ENCODE measurements around the gene CD63. TPM values are rescaled to one million over a fixed set of nuclear protein-coding genes. Genes with fewer than 3 reads are reported as not detected.

CD63 gene
- total RNA-seq, 1 experiment from 2014 or later: 879 TPM

- Histone ChIP-seq H3K4me1 (ENCODE audit: control insufficient read depth, insufficient read depth, low read length) (no peaks in the 10 kb centered on the region), H3K27ac (ENCODE audit: low read length) (no peak overlapping the region), H3K27me3 (ENCODE audit: control insufficient read depth, insufficient read depth, low read length) (no peaks in the 10 kb centered on the region), H3K36me3 (ENCODE audit: control insufficient read depth, insufficient read depth, low read length) (no peaks in the 10 kb centered on the region), H3K9me3 (ENCODE audit: control insufficient read depth, insufficient read depth, low read depth, low read length) (no peaks in the 10 kb centered on the region), H3K4me3 (ENCODE audit: low read depth in 2 of 2, low read length in 2 of 2) (no peak overlapping the region)
- BruUV-seq (replicated peaks): no TSS peak
- no peak for ATAC-seq
- TF ChIP-seq REST (IDR thresholded peaks at IDR 0.05; ENCODE audit: insufficient read depth in 1 of 2, low read depth in 2 of 2, low read length in 1 of 2) (no peak), POLR2AphosphoS5 (IDR thresholded peaks at IDR 0.05; ENCODE audit: low read depth, low read length) (no peak), CTCF (IDR thresholded peaks at IDR 0.05) (no peak), TCF7L2 (IDR thresholded peaks at IDR 0.05; ENCODE audit: low read depth, low read length) (no peak), SIN3A (IDR thresholded peaks at IDR 0.05; ENCODE audit: borderline replicate concordance, insufficient read depth, low read depth, low read length) (no peak)
- ChIA-PET POLR2A (interaction anchor here (0.7 kb wide), 1 partner anchor 281 kb away, joined by 7 read pairs; the partner anchor contains the start of gene RAB5B), CTCF (interaction anchor here (1.1 kb wide), 1 partner anchor 11 kb away, joined by 3 read pairs; a partner anchor contains a TSS)
- intact Hi-C loops (cut with micrococcal nuclease; ENCODE audit: unreplicated experiment) (no loop called here), in situ Hi-C loops (cut with HindIII; ENCODE audit: low pct_unique_long_range_greater_than_20kb, low sequenced_read_pairs) (no loop called here)
- no peak for DNase-seq (ENCODE audit: low read depth, low spot score)
These were observed 36.0 kb downstream of the CD63 start for GRCh38 chr12:55692631-55693322.

- POLR2A ChIA-PET: no interaction called here
- DNase-seq (ENCODE audit: low read depth, low spot score) (no peak), ATAC-seq (no peak)
- in situ Hi-C loops (cut with HindIII; ENCODE audit: low pct_unique_long_range_greater_than_20kb, low sequenced_read_pairs): no loop called here
- Histone ChIP-seq H3K27me3 (ENCODE audit: control insufficient read depth, insufficient read depth, low read length) (no peaks in the 10 kb centered on the region), H3K9me3 (ENCODE audit: control insufficient read depth, insufficient read depth, low read depth, low read length) (no peaks in the 10 kb centered on the region), H3K27ac (ENCODE audit: low read length) (no peak overlapping the region), H3K36me3 (ENCODE audit: control insufficient read depth, insufficient read depth, low read length) (no peaks in the 10 kb centered on the region), H3K4me1 (ENCODE audit: control insufficient read depth, insufficient read depth, low read length) (no peaks in the 10 kb centered on the region), H3K4me3 (ENCODE audit: low read depth in 2 of 2, low read length in 2 of 2) (no peak overlapping the region)
- BruUV-seq (replicated peaks): no TSS peak
- no peak for TF ChIP-seq CTCF (IDR thresholded peaks at IDR 0.05)
- no peak for TF ChIP-seq REST (IDR thresholded peaks at IDR 0.05; ENCODE audit: insufficient read depth in 1 of 2, low read depth in 2 of 2, low read length in 1 of 2)
- TF ChIP-seq SIN3A (IDR thresholded peaks at IDR 0.05; ENCODE audit: borderline replicate concordance, insufficient read depth, low read depth, low read length): no peak
- TF ChIP-seq POLR2AphosphoS5 (IDR thresholded peaks at IDR 0.05; ENCODE audit: low read depth, low read length): no peak
- TF ChIP-seq TCF7L2 (IDR thresholded peaks at IDR 0.05; ENCODE audit: low read depth, low read length): no peak
- intact Hi-C loops (cut with micrococcal nuclease; ENCODE audit: unreplicated experiment): no loop called here
- CTCF ChIA-PET: no interaction called here
These were observed 39.8 kb downstream of the CD63 start for GRCh38 chr12:55688716-55689655.
